A204.1 (cell line): ENCODE data around the gene IGSF10.
A peak's percentile ranks its signal among the peaks of the same experiment; 100 is the strongest.

ENCODE experiments used
- FAIRE-seq: peaks from 2 replicates; lab custom pipeline; 2012; peaks lifted over from hg19 to GRCh38; lab: Jason Lieb, UNC

Gene IGSF10

DNA sequence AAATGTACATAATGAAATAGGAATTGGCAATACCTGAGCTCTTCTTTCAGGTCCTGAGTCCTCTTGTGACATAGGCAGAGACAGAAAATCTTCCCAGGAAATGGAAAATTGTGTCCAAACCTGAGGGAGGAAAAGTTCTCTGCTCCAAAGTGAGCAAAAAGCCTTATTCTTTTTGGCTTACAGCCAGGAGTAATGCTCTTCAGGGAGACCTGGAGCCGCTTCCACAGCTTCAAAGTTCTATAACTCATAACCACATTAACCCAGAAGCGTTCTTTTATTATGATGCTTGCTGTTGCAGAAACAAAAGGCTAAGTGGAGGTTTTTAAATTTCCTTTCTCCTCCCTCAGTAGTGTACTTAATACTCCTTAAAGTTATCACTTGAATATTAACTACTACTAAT, 633 bp downstream of the IGSF10 start:
- FAIRE-seq, result no peak

DNA sequence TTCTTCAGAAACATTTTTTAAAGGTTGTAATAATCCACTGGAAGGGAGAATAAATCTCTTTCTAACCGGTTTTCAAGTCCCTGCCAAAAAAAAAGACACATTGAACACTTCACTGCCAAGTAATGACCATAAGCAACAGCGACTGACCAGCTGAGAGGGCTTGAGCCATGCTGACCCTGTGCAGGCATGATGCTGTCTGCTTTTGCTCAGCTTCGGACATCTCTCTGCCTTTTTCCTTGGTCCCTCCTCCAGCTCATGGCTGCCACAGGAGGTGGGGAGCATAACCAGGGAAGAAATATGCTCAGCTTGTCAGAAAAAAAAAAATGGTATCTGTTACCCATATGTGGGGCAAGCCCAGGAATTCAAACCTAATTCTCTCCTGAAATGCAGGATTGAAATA, 1.5 kb downstream of the IGSF10 start:
- no peak for FAIRE-seq

DNA sequence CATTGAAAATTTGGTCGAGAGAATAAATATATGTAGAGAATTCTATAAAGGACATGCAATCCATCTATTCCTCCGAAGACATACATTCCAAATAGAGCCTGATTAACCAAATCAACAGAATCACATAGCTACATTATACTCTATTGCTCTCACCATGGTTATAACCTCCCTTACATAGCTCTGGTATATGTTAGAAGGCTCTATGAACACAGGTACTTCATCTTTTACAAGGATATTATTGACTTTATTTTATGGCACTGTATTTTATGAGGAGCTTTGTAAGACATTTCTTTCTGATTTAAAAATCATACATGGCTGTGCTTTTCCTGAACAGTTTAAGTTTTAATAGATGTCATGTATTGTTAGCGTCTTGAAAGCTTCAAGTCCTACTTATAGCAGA, 4.8 kb downstream of the IGSF10 start:
- FAIRE-seq, result no peak

DNA sequence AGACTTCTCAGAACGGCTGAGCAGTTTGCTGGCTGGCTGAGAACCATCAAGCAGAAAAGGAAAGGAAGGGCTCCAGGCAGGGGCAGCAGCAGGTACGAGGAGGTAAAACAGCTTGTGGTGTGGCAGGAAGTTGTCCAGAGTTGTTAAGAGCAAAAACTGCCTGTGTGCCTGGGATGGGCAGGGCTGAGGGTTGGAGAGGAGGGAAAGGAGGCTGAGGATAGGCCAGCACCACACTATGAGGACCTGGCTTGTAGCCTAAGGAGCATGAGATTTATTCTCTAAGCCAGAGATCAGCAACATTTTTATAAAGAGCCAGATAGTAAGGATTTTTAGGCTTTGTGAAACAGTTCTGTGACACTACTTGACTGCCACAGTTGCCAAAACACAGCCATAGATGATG, 8.0 kb downstream of the IGSF10 start:
- no peak for FAIRE-seq

DNA sequence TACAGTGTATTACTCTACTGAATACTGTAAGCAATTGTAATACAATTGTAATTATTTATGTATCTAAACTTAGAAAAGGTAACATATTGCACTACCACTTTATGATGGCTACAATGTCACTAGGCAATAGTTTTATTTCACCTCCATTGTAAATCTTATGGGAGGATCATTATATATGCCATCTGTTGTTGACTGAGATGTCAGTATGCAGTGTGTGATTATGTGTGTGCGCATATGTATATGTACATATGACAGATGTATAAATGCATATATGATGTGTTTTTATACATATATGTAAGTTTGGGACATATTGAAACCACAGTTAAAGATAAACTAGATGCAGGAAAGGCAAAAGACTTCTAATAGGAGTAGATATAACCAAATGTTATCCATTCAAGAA, 8.5 kb downstream of the IGSF10 start:
- no peak for FAIRE-seq

DNA sequence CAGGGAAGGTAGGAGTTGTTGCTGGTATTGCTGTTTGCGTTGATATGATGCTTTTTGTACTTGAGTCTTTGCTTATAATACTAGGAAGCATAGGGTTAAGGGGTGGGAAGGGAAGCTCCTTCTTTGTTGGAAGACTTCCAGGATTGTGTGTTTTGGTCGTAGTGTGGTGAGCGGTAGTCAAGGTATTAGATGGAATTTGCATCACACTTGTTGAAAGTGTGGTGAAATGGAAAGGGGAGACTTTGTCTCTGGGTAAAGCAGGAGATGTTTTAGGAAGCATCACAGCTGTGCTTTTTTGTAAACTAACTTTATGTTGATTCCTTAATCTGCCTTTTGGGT, 14.9 kb downstream of the IGSF10 start:
- no peak for FAIRE-seq

DNA sequence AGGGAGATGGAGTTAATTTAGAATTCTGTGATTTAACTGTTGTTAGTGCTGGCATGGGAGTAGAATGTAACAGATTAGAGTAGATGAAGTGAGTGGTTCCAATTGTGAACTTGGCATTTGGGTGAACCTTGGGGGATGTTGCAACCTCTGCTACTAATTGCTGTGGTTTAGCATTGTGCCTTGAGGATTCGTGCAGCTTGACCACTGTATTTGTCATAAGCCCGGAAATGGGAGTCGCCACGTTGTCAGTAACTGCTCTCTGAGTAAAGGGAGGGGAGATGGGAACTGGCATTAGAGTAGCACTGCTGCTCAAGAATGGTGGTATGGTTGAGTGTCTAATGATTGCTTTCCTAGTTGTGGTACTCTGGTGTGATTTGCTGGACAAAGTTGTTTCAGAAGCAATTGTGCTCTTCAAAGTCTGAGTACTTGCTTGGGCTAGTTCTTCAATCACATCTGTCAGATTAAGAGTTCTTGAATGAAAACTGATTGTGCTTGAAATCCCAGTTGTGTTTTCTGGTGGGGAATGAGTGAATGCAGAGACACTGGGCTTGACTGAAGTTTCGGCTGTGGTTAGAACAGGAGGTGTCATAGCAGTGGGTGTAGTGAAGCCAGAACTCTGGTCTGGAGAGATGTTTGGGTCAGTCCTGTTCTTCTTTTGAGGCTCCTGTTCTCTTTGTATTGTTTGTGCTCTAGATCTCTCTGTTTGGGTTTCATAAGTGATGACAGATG, 15.4 kb downstream of the IGSF10 start:
- FAIRE-seq, result no peak

DNA sequence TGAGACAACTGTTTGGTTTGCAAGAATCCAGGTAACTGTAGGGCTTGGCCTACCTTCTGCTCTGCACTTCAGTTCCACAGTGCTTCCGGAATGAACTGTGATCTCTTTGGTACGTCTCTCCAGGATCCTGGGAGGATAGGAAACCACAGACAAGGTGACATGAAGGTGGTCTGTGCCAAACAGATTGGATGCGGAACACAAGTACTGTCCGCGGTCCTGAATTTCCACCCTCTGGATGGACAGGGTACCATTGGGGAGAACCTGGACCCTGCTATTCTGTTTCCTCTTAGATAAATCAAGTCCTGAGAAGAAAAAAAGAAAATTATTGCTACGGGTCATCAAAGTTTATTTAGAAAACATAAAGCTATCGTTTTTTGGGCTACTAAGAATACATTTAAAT, 17.3 kb downstream of the IGSF10 start:
- FAIRE-seq, result no peak

DNA sequence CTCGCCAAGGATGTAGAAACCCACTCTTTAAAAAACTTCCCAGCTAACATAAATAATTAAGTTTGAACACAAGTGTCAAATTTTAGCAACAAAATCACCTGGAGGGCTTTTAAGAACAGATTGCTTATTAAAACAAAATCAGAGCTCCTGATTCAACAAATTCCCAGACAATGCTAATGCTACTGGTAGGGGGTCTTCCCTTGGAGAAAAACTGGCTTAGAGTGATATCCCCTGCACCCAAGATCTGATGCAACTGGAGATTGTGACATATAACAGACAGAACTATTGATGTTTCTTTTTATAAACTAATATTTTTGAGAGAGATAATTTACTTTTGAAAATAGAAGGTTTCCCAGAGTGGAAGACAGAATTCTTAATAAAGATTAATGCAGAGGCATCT, 19.9 kb downstream of the IGSF10 start:
- FAIRE-seq, result no peak

DNA sequence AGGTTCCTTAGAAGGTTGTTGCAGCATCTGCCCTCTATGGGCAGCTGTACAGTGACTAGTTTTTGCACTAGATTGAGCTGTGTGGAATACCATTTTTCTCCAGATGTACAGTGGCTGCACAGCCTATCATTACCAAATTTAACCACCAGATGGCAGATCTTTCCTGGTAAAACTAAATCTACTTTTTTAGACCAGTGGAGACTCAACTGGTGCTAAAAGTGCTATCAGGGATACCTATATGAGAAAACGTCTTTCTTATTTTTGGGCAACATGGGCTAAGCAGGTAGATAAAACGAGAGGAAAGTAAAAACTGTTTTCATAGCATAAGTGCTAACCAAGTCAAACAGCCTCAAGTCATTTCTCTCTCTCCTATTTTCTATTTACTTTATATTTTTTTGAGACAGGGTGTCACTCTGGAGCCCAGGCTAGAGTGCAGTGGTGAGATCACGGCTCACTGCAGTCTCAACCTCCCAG, 21.2 kb downstream of the IGSF10 start:
- FAIRE-seq, result peak; percentile 94

DNA sequence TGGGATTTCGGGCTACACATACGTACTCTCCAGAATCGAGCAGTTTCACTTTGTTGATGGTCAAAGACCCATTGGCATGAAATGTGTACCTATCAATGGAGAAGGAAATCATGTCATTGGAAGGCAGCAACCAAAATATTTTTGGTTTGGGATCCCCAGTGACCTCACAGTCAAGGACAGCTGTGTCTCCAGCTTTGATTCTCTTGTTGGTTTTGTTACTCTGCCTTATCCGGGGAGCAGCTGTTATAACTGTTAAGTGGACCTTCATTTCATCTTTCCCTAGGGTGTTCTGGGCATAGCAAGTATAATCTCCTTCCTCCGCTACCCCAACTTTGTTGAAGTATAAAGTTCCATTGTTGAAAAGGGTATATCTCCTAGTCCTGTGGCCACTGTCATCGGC, 23.0 kb downstream of the IGSF10 start:
- no peak for FAIRE-seq

DNA sequence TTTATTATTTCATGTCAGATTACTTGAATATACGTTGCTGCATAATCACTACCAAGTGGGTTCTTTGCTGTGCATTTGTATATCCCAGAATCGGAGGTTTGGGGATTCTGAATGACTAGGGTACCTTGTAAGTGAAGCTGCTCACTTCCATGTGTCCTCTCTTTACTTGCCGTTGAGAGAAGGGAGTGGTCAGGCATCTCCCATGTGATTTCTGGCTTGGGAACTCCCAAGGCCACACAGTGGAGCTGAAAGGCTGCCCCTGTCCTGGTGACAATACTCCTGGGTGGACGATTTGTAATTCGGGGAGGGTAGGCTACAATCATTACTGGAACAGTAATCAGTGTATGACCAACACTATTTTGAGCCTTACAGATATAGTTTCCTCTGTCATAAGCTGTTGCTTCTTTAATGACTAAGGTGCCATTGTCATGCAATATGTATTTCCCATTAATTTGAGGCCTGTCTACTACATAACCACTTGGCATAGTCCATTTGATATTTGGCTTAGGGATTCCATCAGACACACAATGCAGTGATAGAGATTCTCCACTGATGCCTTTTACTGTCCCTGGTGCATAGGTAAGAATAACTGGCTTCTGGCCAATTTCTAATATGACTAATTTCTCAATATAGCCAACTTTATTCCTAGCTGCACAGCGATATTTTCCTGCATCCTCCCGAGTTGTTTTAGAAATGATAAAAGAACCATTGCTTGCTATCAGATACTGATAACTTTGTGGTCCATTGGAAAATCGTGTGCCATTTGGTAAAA, 24.0 kb downstream of the IGSF10 start:
- no peak for FAIRE-seq

DNA sequence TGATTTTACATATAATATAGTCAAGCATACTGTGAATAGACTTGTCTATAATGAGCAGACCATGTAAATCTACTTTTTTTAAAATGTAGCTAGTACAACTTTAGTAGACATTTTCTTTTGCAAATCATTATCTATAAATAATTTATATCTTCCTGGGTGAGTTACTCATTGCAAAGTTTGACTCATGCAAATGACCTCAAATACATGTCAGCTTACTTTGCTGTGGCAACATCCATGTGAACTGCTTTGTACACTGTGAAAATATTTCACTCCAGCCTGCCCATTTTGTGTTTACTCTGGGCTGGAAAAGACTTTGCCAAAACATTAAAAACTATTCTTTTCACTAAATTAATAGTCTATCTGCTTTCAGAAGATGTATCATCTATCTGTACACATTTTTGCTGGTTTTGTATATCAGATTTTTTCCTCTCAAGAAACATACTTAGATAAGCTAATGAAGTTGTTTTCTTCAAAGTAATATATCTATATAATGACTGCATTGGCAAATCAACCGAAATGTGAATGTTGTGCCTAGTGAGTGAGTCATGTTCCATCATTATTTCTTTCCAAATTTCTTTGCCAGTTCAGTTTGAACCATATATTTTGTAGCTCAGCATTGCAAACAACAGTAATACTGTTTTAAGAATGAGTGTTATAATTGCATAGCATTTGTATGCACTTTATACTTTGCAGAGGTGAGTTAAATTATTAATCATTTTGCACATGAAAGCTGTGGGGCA, 26.5 kb downstream of the IGSF10 start:
- FAIRE-seq, result no peak

DNA sequence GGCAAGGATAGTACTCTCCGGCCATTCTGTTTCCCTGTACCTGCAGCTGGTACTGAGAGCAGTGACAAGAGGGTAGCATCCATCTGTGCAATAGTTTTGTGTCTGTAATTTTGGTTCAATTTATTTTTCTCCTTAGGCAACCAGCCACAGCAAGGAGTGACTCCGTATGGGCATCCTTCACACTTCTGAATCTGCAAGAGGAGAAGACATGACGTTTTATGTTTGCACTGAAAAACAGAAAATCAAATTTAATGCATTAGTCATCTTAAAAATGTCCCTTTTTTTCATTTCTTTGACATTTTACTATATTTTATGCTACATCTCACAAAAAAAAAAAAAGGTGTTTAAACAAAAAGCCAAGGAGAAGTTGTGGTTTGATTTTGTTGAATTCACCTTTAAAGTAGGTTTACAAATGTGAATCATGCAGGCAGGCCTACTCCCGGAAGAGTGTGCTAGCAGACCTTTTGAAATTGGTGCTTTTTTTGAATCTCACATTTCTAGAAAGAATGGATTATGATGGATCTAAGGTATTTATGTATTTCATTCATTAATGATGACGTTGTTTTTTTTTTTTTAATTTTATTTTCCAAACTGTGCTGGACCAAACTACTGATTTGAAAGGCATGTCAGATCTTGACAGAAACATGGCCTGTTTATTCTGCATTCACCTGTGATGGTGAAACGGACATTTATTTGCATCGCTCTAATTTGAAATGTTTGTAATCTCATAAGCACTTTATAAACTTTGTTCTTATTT, 28.1 kb downstream of the IGSF10 start:
- no peak for FAIRE-seq

DNA sequence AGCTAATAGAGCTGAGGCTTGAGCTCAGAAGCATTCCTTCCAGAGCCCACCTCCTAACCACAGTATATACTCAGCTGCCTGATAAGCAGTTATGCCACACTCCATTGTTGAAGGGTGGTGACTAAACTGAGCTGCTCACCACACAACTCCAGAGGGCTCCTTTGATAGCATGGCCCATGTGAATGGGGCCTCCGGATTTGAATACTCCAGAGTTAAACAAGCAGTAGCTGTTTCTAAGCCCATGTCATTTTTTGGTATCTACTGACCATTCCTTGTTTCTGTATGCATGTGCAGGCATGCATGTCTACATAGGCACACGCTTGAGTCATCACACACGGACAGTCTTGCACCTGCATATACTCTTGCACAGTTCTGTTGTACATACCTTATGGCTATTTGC, 28.9 kb downstream of the IGSF10 start:
- FAIRE-seq, result no peak

DNA sequence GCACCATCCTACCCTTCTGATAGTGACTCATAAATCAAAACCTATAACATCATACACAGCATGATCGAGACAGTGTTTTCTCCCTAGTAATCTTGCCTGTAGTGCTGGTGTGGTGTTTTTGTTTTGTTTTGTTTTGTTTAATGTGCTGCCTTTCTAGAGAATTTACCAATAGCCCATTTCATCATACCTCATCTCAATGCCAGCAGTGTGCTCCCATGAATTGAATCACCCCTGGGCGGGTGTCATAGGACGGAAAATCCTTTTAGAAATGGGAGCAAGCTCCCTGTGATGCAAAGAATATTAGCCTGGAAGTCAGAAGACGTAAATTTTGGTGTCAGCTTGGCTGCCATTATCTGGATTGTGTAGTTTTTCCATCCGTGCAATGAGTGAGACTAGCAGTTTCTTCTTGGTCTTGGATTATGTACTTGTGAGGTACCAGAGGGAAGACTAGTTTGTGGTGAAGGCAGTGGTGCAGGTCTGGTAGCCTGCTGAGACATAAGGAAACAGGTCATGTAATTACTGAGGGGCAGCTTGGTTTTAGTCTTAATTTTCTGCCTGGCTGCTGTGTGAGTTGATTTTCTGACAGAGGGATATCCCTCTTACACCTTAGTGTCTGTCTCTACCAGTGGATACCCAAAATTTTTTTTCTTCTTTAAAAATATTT, 29.9 kb downstream of the IGSF10 start:
- no peak for FAIRE-seq

DNA sequence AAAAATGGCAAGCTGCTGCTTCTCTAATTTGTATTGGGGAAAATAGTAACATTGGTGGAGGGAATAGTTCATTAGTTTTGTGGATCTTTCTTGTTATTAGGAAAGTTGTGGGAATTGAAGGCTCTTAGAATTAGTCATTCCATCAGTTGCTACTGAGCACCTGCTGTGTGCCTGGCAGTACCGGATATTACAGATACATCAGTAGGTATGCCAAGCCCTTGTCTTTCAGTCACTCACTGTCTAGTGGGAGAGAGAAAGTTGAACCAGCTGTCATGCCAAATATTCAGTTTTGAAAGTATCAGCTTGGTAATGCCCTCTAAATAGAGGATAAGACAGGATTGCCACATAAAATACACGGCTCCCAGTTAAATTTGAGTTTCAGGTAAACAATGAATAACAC, 32.5 kb downstream of the IGSF10 start:
- no peak for FAIRE-seq

DNA sequence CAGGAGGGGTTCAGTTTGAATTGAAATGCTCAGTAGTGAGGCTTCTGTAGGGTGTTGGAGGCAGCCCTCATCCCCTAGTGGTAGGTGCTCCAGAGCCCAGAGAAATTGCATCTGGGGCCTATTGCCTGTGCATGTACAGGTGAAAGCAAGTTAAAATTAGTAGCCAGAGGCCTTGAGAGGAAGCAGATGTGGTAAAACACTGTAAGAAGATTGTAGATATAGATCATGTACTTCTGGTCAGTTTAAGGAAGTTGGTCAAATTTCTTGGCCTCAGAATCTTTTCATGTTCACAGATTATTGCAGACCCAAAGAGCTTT, 34.6 kb downstream of the IGSF10 start:
- no peak for FAIRE-seq

DNA sequence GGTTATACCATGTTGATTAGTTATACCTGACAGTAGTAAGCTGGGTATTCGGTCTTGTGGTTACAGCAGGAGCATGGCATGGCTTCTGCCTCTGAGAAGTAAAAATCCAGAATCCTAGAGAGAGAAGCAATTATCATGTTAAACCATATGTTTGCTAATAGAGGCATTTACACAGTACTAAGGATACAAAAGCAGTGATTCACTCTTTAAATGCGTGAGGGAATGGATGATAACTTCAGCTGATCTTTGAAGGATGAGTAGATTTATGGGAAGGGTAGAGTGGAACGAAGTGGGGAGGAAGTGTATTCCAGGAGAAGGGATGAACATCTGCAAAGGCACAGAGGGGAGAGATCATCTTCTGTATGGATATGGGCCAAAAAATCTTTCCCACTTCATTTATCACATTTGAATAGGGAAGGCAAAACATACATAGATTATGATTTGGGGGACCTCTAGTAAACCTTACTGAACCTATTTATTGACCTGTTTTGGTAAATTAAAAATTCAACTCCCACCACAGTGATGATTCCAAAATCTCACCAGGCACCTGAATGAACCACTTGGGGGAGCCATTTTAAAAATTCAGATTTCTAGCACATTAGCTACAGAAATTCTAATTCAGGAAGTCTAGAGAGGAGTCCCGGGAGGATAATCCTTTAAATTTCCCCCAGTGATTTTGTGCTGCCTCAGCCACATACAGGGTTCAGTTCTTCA, 35.1 kb downstream of the IGSF10 start:
- no peak for FAIRE-seq

DNA sequence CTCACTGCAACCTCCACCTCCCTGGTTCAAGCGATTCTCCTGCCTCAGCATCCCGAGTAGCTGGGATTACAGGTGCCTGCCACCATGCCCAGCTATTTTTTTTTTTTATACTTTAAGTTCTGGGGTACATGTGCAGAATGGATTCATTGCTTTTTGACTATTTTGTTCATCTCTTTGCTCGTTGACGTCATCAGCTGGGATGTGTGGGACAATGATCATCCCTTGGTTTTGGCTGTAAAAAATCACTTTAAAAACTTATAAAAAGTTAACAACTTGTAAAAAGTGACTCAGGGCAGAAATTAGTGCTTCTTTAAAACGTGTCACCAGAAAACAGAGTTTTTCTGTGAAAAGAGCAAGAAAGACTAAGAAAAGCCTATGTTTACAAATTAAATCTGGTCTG, 37.8 kb downstream of the IGSF10 start:
- FAIRE-seq, result no peak

DNA sequence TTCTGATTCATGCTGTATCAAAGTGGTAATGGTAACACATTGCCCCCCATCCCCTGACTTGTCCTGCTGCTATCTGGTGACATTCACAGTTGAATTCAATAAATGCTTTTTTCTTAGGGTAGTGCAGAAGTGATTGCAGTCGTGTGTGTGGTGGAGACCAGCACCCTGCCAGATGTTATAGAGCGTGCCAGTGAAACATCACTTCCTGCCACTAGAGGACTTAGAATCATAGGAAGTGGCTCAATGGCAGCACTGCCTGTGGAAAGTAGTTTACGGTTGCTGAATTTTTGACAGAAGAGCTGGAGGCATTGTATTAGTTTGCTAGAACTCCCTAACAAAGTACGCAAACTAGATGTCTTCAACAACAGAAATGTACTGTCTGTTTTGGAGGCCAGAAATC, 38.9 kb downstream of the IGSF10 start:
- FAIRE-seq, result no peak

DNA sequence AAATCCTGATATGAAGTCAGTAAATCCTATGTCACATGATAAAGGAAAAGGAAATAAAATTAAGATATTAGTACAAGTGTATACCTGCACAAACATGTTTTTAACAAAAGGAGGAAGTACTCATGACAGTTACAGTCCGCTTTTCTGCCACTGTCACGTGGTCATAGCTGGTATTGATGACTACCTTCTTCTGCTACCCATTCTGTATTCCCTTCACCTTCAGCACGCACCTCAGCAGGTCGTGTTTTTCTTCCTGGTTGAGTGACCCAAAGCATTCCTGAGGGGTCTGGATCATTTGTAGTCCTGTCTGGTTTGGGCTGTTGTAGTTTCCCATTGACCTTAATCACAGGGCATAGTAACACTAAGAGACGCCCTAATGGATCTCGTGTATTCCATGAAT, 41.1 kb downstream of the IGSF10 start:
- FAIRE-seq, result no peak
